Naive thymus-derived CD8-positive, alpha-beta T cell (primary cell): ENCODE measurements around the gene ST6GAL1. TPM values are rescaled to one million over a fixed set of nuclear protein-coding genes. Genes with fewer than 3 reads are reported as not detected.
A peak's percentile ranks its signal among the peaks of the same experiment; 100 is the strongest.

Source experiments
- ATAC-seq, 2 donors: fragments of 150-1000 bp; cut with Tn5 transposase in 1 of 2; sonication (Bioruptor Pico), chemical (Tn5 transposase) in 1 of 2; 1 replicate in 1 of 2; 2 replicates in 1 of 2; pipeline ENCODE4 v1.10.0; 2021; ENCODE audit warnings: mild to moderate bottlenecking in 2 of 2, moderate library complexity in 2 of 2
- POLR2A ChIA-PET: fragments of 350-600 bp; sonication (Branson Sonifier 250); formaldehyde crosslinking; loops from one replicate; lab custom pipeline; 2021; ENCODE audit warnings: antibody characterized with exemption; lab: Charles Lee
- DNase-seq, 10 donors: peaks; one replicate each; pipeline versions ENCODE4 v3.0.0 to v3.0.0-alpha.2; 2020 to 2022
- H3K27ac Mint-ChIP-seq, 10 donors: one replicate each; pipeline ENCODE4 v1.8.0; 2020 to 2022; ENCODE audit warnings: mild to moderate bottlenecking in 10 of 10, mixed read lengths in 10 of 10, moderate library complexity in 4 of 10, inconsistent platforms in 1 of 10
- H3K27me3 Mint-ChIP-seq, 5 donors: one replicate each; pipeline ENCODE4 v1.8.0; 2021 to 2022; ENCODE audit warnings: mixed read lengths in 5 of 5
- H3K36me3 Mint-ChIP-seq, 3 donors: one replicate each; pipeline ENCODE4 v1.8.0; 2020 to 2022; ENCODE audit warnings: mixed read lengths in 3 of 3, mild to moderate bottlenecking in 2 of 3, inconsistent platforms in 1 of 3
- H3K4me1 Mint-ChIP-seq, 4 donors: one replicate each; pipeline ENCODE4 v1.8.0; 2021 to 2022; ENCODE audit warnings: mixed read lengths in 4 of 4
- H3K4me3 Mint-ChIP-seq, 10 donors: one replicate each; pipeline ENCODE4 v1.8.0; 2020 to 2022; ENCODE audit warnings: mild to moderate bottlenecking in 10 of 10, mixed read lengths in 10 of 10, moderate library complexity in 6 of 10, inconsistent platforms in 1 of 10
- H3K9me3 Mint-ChIP-seq, 9 donors: one replicate each; pipeline ENCODE4 v1.8.0; 2020 to 2022; ENCODE audit warnings: mixed read lengths in 9 of 9, mild to moderate bottlenecking in 3 of 9, inconsistent platforms in 1 of 9, moderate library complexity in 1 of 9
- polyA plus RNA-seq, 3 donors: library from polyadenylated mRNA; unstranded; fragments of 300-500 nt; fragmentation: Illumina TruSeq; gene quantifications; one replicate each; pipeline ENCODE4 v1.2.3, GENCODE V29; 2021
- total RNA-seq, 8 experiments: library from RNA in 2 of 8; stranded (reverse) in 2 of 8; gene quantifications; one replicate each; pipeline ENCODE4 v1.2.3 and lab custom pipeline; 2021 to 2026

Gene ST6GAL1
- total and polyA plus RNA-seq, 5 experiments from 2014 or later = 139 to 250 (median 223) TPM

DNA sequence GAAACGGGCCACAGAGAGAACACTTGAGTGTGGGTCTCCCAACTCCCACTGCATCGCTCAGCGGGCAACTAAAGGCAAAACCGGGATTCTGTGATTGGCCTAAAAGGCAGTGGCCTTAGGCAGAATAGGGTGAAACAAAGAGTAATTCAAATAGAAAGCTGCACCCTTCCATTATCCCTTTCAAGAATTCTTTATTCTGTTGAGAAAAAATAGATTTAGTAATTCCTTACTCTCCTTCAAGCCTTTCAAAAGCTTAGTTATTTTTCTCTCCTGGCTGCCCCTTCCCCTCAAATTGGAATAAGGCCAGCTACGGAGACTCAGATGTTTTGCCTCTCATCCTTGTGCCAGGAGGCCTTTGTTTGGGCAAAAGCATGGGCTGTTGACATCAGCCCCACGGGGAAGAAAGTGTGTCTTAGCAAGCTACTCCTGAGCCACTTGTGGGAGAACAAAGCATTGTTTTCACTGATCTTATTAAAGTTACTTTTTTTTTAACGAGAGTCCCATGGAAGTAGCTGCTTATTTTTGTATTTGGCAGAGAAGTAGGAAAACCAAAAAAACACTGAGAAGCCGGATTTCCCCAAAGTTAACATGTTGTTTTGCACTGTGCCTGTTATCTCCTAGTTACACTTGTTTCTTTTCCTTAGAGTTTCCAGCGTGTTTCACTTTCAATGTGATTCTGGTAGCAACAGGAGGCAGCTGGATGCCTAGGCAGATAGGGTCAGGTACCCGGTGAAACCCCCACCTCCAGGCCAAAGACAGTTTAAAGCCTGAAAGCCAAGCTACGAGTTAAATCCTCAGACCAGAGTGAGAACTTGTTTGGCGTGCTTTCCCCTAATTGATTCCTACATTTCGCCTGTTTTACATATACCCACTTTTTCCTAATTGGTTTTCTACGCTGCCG lies 2.2 kb downstream of the ST6GAL1 start:
- Mint-ChIP-seq H3K4me1 (peaks cover 32 to 55% (median 52%) of the 10 kb centered on the region in 4 donors), H3K9me3 (peaks cover 0 to 2% (median 0%) of the 10 kb centered on the region in 9 donors)
- POLR2A ChIA-PET = interaction anchor here (0.6 to 6.5 kb wide), 14 partner anchors 11 to 207 kb away, joined by 3 to 98 read pairs (median 12); partner anchors contain the start of genes EIF4A2 and RPL39L

DNA sequence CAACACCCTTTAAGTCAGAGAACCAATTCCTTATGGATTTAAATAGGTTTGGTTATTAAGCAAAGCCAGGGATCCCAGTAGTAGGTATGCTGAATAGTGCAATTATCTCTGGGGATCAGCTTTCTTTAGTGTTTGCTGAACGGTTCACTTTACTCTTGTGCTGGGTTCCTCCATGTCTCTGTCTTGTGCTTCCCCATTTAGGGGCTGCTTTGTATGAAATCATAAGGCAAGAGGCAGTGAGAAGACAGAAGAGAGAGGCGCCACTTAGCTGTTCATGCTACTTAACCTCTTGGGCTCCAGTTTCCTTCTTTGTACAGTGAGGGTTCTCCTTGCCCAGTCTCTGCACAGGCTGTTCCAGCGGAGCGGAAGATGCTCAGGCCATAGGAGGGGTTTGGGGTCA lies 3.5 kb downstream of the ST6GAL1 start:
- Mint-ChIP-seq H3K27me3 (no peaks in the 10 kb centered on the region), H3K4me3 (peak overlapping the region in 6 of 10 donors; percentile 4 to 99 (median 29)), H3K27ac (peak overlapping the region in 7 of 10 donors; percentile 10 to 96 (median 43)), H3K9me3 (peaks cover 0 to 2% (median 0%) of the 10 kb centered on the region in 9 donors), H3K4me1 (peaks cover 38 to 64% (median 61%) of the 10 kb centered on the region in 4 donors), H3K36me3 (peaks cover 0 to 40% (median 13%) of the 10 kb centered on the region in 3 donors)
- ATAC-seq (no peak), DNase-seq (no peak)
- POLR2A ChIA-PET = interaction anchor here (4.0 to 6.5 kb wide), 3 partner anchors 25 to 93 kb away, joined by 58 to 98 read pairs (median 60); no protein-coding TSS in a partner anchor

More for the DNA sequence above, 2.2 kb downstream of the ST6GAL1 start:
- Mint-ChIP-seq H3K27ac (peak overlapping the region; percentile 93 to 97 (median 96)), H3K36me3 (peaks cover 0 to 33% (median 12%) of the 10 kb centered on the region in 3 donors), H3K4me3 (peak overlapping the region; percentile 95 to 100 (median 99)), H3K27me3 (no peaks in the 10 kb centered on the region)
- DNase-seq (no peak), ATAC-seq (no peak)

GRCh38 chr3:186935133-186935532 lies 4.8 kb downstream of the ST6GAL1 start:
- Mint-ChIP-seq H3K27ac (peak overlapping the region in 2 of 10 donors; percentile 19 to 59), H3K9me3 (peaks cover 0 to 2% (median 0%) of the 10 kb centered on the region in 9 donors), H3K27me3 (no peaks in the 10 kb centered on the region), H3K4me3 (peak overlapping the region in 3 of 10 donors; percentile 1 to 39 (median 7)), H3K36me3 (peaks cover 0 to 41% (median 14%) of the 10 kb centered on the region in 3 donors), H3K4me1 (peaks cover 39 to 67% (median 63%) of the 10 kb centered on the region in 4 donors)
- POLR2A ChIA-PET = interaction anchor here (1.3 kb wide), 1 partner anchor 86 kb away, joined by 3 read pairs; no protein-coding TSS in a partner anchor
- DNase-seq = no peak
- no peak for ATAC-seq

GRCh38 chr3:186937017-186937875 lies 6.9 kb downstream of the ST6GAL1 start:
- H3K27ac Mint-ChIP-seq = peak overlapping the region in 8 of 10 donors; percentile 15 to 67 (median 56)
- POLR2A ChIA-PET = no interaction called here
- ATAC-seq (no peak), DNase-seq (no peak)
- peaks cover 36 to 78% (median 72%) of the 10 kb centered on the region in 4 donors for H3K4me1 Mint-ChIP-seq
- peak overlapping the region in 1 of 10 donors; percentile 38 for H3K4me3 Mint-ChIP-seq
- no peaks in the 10 kb centered on the region for H3K27me3 Mint-ChIP-seq
- H3K9me3 Mint-ChIP-seq = peaks cover 0 to 2% (median 0%) of the 10 kb centered on the region in 9 donors
- H3K36me3 Mint-ChIP-seq = peaks cover 0 to 57% (median 14%) of the 10 kb centered on the region in 3 donors

GRCh38 chr3:186938716-186939115 lies 8.4 kb downstream of the ST6GAL1 start:
- ATAC-seq (no peak), DNase-seq (no peak)
- Mint-ChIP-seq H3K36me3 (peaks cover 0 to 63% (median 14%) of the 10 kb centered on the region in 3 donors), H3K9me3 (peaks cover 0 to 2% (median 0%) of the 10 kb centered on the region in 9 donors), H3K4me3 (peak overlapping the region in 1 of 10 donors; percentile 37), H3K4me1 (peaks cover 29 to 67% (median 64%) of the 10 kb centered on the region in 4 donors), H3K27ac (peak overlapping the region in 6 of 10 donors; percentile 3 to 86 (median 46)), H3K27me3 (no peaks in the 10 kb centered on the region)
- POLR2A ChIA-PET = interaction anchor here (0.7 kb wide), 1 partner anchor 25 kb away, joined by 4 read pairs; no protein-coding TSS in a partner anchor

GRCh38 chr3:186939536-186939935 lies 9.2 kb downstream of the ST6GAL1 start:
- H3K27ac Mint-ChIP-seq = peak overlapping the region in 6 of 10 donors; percentile 37 to 80 (median 72)
- H3K4me3 Mint-ChIP-seq = no peak overlapping the region
- ATAC-seq = no peak

GRCh38 chr3:186940967-186941366 lies 10.6 kb downstream of the ST6GAL1 start:
- DNase-seq (no peak), ATAC-seq (no peak)
- Mint-ChIP-seq H3K27me3 (no peaks in the 10 kb centered on the region), H3K27ac (peak overlapping the region in 7 of 10 donors; percentile 9 to 80 (median 28)), H3K4me1 (peaks cover 37 to 62% (median 57%) of the 10 kb centered on the region in 4 donors), H3K9me3 (no peaks in the 10 kb centered on the region), H3K36me3 (peaks cover 6 to 63% (median 14%) of the 10 kb centered on the region in 3 donors), H3K4me3 (no peak overlapping the region)
- POLR2A ChIA-PET = no interaction called here

More at GRCh38 chr3:186939536-186939935, 9.2 kb downstream of the ST6GAL1 start:
- peaks cover 36 to 65% (median 63%) of the 10 kb centered on the region in 4 donors for H3K4me1 Mint-ChIP-seq
- peaks cover 4 to 64% (median 19%) of the 10 kb centered on the region in 3 donors for H3K36me3 Mint-ChIP-seq
- no peaks in the 10 kb centered on the region for H3K27me3 Mint-ChIP-seq
- no peak for DNase-seq
- POLR2A ChIA-PET = no interaction called here
- H3K9me3 Mint-ChIP-seq = peaks cover 0 to 2% (median 0%) of the 10 kb centered on the region in 9 donors

DNA sequence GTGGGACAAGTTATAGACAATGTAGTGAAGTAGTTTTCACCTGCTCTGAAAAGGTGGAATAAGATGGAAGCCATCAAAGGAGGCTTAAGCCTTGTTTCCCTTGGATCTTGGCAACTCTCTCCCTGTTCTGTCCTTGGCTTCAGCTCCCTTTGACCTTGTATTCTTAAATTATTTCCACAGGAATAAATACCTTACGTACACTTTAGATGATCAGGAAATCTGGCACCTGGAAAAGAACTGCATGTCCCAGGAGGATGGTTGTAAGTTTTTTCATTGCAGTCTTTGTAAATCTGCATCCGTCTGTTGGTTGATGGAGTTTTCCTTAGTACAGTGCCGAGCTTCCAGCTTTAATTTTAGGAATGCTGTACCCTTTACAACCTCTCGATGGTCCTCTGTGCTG lies 11.8 kb downstream of the ST6GAL1 start:
- no peaks in the 10 kb centered on the region for H3K9me3 Mint-ChIP-seq
- POLR2A ChIA-PET = interaction anchor here (0.6 kb wide), 1 partner anchor 27 kb away, joined by 4 read pairs; no protein-coding TSS in a partner anchor
- peaks cover 6 to 68% (median 19%) of the 10 kb centered on the region in 3 donors for H3K36me3 Mint-ChIP-seq
- ATAC-seq = no peak
- no peaks in the 10 kb centered on the region for H3K27me3 Mint-ChIP-seq
- H3K4me3 Mint-ChIP-seq = no peak overlapping the region
- peaks cover 43 to 67% (median 61%) of the 10 kb centered on the region in 4 donors for H3K4me1 Mint-ChIP-seq
- no peak for DNase-seq
- peak overlapping the region in 2 of 10 donors; percentile 25 to 51 for H3K27ac Mint-ChIP-seq

- no peak for ATAC-seq
- Mint-ChIP-seq H3K9me3 (peaks cover 0 to 4% (median 0%) of the 10 kb centered on the region in 9 donors), H3K36me3 (peaks cover 6 to 76% (median 30%) of the 10 kb centered on the region in 3 donors), H3K4me1 (peaks cover 48 to 72% (median 66%) of the 10 kb centered on the region in 4 donors), H3K4me3 (no peak overlapping the region), H3K27me3 (no peaks in the 10 kb centered on the region), H3K27ac (peak overlapping the region in 2 of 10 donors; percentile 14 to 64)
- no peak for DNase-seq
- POLR2A ChIA-PET = interaction anchor here (1.0 kb wide), 1 partner anchor 81 kb away, joined by 6 read pairs; no protein-coding TSS in a partner anchor
Observed at GRCh38 chr3:186945255-186945823, 15.0 kb downstream of the ST6GAL1 start.

GRCh38 chr3:186946756-186947375 lies 16.5 kb downstream of the ST6GAL1 start:
- peaks cover 11 to 76% (median 43%) of the 10 kb centered on the region in 3 donors for H3K36me3 Mint-ChIP-seq
- no peak for ATAC-seq
- peaks cover 0 to 4% (median 0%) of the 10 kb centered on the region in 9 donors for H3K9me3 Mint-ChIP-seq
- H3K27me3 Mint-ChIP-seq = no peaks in the 10 kb centered on the region
- peaks cover 46 to 72% (median 67%) of the 10 kb centered on the region in 4 donors for H3K4me1 Mint-ChIP-seq
- peak overlapping the region in 8 of 10 donors; percentile 22 to 76 (median 56) for H3K27ac Mint-ChIP-seq
- no peak overlapping the region for H3K4me3 Mint-ChIP-seq
- POLR2A ChIA-PET = interaction anchor here (0.5 kb wide), 1 partner anchor 33 kb away, joined by 8 read pairs; no protein-coding TSS in a partner anchor
- no peak for DNase-seq
